Measurements from ENCODE around the gene PRKN.

PRKN gene

GRCh38 chr6:161366301-161366923, 1361.2 kb downstream of the PRKN start:
- DNase-seq = no peak

DNA sequence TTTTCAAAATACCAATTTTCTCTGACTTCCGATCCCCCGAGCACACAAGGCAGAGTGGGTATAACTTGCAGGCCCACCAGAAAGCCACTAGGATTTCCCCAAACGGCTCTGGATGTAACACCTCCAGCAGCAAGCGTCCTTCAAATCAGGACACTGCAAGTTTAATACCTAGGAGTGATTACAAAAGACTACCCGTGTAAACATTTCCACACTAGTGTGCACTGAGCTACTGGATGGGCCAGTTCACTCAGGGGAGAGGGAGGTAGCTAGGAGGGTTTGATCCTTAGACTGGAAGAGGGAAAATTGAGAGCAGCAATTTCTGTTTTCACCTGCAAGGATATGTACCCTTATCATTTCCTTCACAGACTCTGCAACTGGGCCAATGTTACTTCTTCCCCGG, 1361.9 kb downstream of the PRKN start:
- DNase-seq = no peak

DNA sequence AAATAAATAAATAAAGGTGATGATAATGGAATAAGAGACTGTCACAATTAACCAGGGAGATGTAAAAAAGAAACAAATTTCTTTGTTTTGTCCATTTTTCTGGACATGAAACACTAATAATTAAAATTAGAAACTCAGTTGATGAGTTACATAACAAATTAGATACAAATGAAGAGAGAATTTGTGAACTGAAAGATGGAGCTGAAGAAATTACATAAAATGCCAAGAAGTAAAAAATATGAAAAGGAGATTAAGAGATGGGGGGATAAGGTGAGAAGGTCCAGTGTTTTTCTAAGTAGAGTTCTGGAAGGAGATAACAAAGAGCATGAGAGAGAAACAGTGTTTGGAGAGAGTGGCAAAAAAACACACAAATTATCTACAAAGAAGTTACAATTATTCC, 1364.3 kb downstream of the PRKN start:
- no peak for DNase-seq

DNA sequence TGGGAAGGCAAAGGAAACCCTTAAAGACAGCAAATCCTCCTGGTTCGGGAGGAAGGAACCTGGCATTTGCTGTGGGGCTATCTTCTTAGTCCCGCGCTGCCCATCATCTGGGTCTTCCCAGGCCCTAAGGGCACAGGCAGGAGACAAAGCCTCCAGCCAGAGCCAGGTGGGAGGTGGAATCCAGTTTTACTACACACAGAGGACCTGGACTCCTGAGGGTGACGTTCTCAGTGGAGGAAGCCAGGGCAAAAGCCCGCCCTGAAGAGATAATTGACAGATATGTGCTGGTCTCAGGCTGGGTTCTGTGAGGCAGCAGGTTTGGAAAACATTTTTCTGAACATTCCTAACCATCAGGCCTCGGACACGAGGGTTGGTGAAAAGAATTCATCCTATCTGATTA, 1365.3 kb downstream of the PRKN start:
- DNase-seq = no peak

DNA sequence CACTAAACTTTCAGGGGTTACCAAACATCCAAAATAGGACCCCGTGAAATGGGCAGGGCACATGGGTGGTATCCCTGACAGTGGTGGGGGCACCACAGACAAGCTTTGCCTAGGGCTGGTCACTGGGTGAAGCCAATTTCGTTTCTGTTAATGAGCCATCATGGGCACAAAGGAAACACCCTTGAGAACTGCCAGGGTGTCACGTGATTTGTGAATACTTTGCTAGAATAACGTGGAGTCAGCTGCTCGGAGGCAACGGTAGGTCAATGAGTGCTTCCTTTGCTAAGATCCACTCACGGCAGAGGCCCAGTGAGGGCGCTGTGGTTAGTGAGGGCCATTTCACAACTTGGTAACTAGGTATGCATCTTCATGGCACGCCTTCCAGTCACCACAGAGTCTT, 1366.0 kb downstream of the PRKN start:
- no peak for DNase-seq

- no peak for DNase-seq
Observed at GRCh38 chr6:161360520-161360919, 1367.0 kb downstream of the PRKN start.

- no peak for DNase-seq
Observed at GRCh38 chr6:161359618-161359945, 1368.0 kb downstream of the PRKN start.

DNA sequence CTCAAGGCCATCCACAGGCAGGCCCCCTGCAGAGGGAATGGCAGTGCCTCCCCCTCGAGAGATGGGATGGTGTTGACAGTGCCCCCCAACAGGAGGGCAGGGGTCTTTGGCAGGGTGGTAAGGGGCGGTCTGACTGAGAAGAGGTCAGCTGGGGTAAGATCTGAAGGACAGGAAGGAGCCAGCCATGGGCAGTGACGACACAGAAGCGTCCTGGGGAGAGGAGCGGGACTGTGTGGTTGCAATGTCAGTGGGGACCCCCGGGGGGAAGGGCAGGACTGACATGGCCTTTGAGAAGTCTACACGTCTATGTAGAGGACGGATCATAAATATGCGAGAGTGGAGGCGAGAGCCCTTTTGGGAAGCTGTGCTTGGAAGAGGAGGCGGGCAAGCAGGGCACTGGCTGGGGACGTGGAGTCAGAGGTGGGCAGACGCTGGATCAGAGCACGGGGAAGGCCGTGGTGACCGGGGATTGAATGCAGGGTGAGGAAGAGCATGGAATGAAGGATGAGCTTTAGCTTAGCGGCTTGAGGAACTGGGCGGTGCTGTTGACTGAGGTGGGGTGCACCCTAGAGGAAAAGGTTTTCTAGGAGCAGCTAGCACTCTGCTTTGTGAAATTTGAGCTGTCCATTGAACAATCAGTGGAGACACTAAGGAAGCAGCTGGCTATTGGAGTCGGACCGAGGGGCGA, 1371.3 kb downstream of the PRKN start:
- no peak for DNase-seq

DNA sequence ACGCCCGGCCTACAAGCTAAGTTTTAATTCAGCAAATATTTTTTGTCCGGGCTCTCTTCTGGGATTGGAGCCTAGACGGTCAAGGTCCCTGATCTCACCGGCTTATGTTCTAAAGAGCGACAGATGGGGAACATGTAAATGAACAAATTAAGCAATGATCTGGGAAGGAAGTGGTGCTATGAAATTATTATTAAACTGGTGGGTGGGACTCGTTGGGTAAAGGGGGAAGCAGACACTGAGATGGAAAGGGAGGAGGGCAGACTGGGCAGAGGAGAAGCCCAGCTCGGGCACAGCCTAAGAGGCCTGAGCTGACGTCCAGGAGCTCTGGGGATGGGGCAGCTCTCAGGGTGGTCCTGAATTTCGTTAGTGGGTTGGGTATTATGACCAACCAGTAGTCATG, 1371.9 kb downstream of the PRKN start:
- no peak for DNase-seq

- no peak for DNase-seq
Observed at GRCh38 chr6:161354956-161355355, 1372.6 kb downstream of the PRKN start.

GRCh38 chr6:161354276-161354840, 1373.2 kb downstream of the PRKN start:
- DNase-seq = peak in 2 of 14 donors; percentile 23 to 46

DNA sequence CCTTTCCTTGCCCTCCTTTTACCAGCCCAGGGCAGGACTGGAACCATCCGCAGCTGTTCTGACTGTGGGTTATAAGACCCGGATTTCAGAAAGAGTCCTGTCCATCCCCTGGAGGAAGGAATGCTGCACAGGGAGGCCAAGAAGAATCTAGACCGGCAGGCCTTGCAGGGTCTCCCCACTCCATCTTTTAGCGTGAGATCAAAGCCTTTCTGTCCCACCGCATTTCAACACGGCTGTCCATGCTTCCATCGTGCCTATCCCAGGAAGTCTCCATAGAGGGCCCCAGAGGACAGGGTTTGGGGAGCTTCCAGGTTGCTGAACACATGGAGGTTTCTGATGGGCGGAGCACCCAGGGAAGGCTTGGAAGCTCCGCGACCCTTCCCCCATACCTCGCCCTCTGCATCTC, 1374.4 kb downstream of the PRKN start:
- peak in 7 of 14 donors; percentile 26 to 60 (median 53) for DNase-seq

DNA sequence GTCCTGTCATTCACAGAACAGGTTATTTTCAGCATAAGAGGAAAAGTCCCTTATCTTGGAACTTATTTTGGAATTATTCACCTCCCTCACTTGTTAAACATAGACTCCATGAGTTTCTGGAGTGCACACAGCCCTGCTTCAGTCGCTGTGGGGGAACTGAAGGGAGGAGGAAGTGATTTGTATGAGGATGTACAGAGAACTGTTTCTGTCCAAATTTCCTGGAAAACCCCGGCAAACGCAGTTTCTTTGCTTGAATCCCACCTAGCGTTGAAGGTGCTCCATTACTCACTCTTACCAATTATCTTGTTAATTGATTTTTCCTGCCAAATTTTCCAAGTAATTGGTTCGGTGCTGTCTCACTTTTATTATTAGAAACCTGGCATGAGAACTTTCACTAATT, 1375.7 kb downstream of the PRKN start:
- DNase-seq = no peak

GRCh38 chr6:161349886-161350285, 1377.7 kb downstream of the PRKN start:
- DNase-seq = no peak

GRCh38 chr6:161348628-161348994, 1379.0 kb downstream of the PRKN start:
- DNase-seq = no peak

DNA sequence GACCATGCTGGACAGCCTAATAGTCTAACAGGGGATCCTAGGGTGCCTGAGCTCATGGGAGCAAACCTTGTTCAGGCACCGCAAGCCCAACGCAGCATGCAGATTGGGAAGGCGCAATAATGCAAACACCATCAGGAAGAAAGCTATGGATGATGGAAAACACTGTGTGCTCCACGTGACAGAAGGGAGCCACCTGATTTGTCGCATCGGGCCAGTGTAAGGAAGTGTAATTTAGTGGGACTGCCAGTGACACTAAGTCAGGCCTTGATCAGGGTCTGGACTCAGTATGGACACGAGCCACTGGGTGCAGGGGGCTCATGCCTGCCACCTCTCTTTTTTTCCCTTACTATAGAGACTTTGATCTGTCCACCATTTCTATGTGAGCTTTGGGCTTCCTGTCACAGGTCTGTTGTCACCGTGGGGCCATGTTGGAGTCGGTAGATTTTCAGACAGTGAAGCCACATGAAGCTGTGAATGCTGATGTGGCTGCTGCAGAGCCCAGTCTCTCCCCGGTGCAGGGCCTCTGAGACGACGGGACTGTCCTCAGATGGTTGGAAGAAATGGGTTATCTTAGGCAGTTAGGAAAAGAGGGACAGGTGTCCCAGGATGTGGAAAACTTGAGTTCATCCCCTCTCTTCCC, 1379.5 kb downstream of the PRKN start:
- DNase-seq = no peak

DNA sequence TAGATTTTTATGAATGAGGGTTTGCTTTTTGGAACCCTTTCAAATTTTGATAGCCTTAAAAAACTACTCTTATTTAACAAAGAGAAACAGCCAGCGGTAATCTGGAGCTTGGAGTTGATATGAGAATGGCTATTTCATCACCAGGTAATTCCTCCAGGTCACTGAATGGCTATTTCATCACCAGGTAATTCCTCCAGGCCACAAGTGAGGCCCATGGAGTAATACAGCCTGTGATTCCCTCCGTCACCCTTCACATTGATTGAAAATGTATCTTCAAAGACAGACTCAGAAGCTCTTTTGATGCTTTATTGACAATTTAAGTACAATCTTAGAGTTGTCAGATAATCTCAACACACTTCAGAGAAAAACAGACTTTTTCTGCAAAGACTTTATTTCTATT, 1380.4 kb downstream of the PRKN start:
- DNase-seq = no peak

DNA sequence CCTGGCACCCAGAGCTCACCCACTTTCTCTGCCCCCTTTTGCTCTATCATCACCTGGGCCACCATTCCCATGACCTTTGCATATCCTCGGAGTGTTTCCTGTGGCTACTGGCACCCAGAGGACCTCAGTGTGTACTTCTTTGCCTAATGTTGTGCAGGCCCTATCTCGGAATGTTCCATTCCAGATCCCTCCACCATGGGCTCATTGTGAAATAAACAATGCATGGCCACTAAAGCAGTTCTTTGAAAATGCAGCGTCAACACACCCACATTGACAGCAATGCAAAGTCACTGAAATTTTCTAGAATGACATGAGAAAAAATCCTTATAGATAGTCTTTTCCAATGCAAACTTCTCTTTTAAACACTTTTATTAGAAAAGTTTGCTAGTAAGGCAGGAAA, 1380.8 kb downstream of the PRKN start:
- DNase-seq = no peak

GRCh38 chr6:161344626-161345025, 1382.9 kb downstream of the PRKN start:
- DNase-seq = no peak

GRCh38 chr6:161342039-161342438, 1385.5 kb downstream of the PRKN start:
- DNase-seq = no peak

DNA sequence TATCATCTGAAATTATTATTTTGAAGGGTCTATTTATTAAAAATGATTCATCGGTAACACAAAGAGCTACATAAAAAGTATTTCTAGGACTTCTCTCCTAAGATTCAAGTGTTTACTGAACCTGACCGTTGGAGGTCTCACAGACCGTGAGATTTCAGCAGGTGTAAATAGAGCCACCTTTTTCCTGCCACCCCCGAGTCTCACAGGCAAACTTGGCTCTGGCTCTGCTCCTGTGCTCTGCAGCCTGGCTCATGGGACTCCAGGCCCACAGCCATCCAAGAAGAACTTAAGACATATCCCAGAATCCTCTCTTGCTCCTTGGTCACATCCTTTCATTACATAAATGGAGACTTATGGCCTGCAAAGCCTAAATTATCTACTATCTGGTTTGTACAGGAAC, 1385.9 kb downstream of the PRKN start:
- DNase-seq = no peak

GRCh38 chr6:161338015-161338414, 1389.6 kb downstream of the PRKN start:
- DNase-seq = no peak

- no peak for DNase-seq
Observed at GRCh38 chr6:161336479-161336878, 1391.1 kb downstream of the PRKN start.

DNA sequence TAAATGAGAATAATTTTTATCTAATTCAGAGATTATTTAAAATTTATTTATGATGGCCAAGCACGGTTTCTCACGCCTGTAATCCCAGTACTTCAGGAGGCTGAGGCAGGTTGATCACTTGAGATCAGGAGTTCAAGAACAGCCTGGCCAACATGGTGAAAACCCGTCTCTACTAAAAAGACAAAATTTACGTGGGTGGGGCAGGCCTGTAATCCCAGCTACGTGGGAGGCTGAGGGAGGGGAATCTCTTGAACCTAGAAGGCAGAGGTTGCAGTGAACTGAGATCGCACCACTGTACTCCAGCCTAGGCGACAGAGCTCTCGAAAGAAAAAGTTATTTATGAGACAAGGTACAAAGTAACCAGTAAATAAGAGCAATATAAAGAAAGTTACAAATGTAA, 1394.2 kb downstream of the PRKN start:
- DNase-seq = no peak
